HUES48 (cell line): ENCODE results near the gene TMEM14A.
A peak's percentile ranks its signal among the peaks of the same experiment; 100 is the strongest.

Source experiments
- H3K27ac ChIP-seq: one replicate; pipeline ENCODE4 v1.7.0; 2013; ENCODE audit warnings: low read depth, low read length, inconsistent platforms
- H3K27me3 ChIP-seq: 2 replicates; pipeline ENCODE4 v1.6.1; 2013; ENCODE audit warnings: mild to moderate bottlenecking, low read length; ENCODE audit not compliant: control insufficient read depth, insufficient read depth
- H3K36me3 ChIP-seq: 2 replicates; pipeline ENCODE4 v1.6.1; 2013; ENCODE audit warnings: low read length; ENCODE audit not compliant: control insufficient read depth, insufficient read depth
- H3K4me1 ChIP-seq: 2 replicates; pipeline ENCODE4 v1.6.1; 2013; ENCODE audit warnings: mild to moderate bottlenecking, low read length; ENCODE audit not compliant: control insufficient read depth, insufficient read depth
- H3K4me3 ChIP-seq: 2 replicates; pipeline ENCODE4 v1.5.1; 2013; ENCODE audit warnings: mild to moderate bottlenecking, low read depth, low read length
- H3K9ac ChIP-seq: 2 replicates; pipeline ENCODE4 v1.6.1; 2013; ENCODE audit warnings: mild to moderate bottlenecking, low read depth, low read length, moderate library complexity
- H3K9me3 ChIP-seq: 2 replicates; pipeline ENCODE4 v1.6.1; 2013; ENCODE audit warnings: low read length; ENCODE audit not compliant: control insufficient read depth, insufficient read depth

TMEM14A gene

GRCh38 chr6:52657870-52658269 is 13.0 kb upstream of the TMEM14A start:
- H3K9ac ChIP-seq = no peak overlapping the region
- no peaks in the 10 kb centered on the region for H3K27me3 ChIP-seq
- H3K27ac ChIP-seq = no peak overlapping the region
- H3K4me3 ChIP-seq = no peak overlapping the region
- no peaks in the 10 kb centered on the region for H3K4me1 ChIP-seq
- H3K9me3 ChIP-seq = 0 out of 2 replicates have a peak, but pooled peaks cover 3% of the 10 kb centered on the region
- no peaks in the 10 kb centered on the region for H3K36me3 ChIP-seq

- Histone ChIP-seq H3K27me3 (peaks cover 11% of the 10 kb centered on the region), H3K36me3 (no peaks in the 10 kb centered on the region), H3K4me3 (no peak overlapping the region), H3K4me1 (peaks cover 15% of the 10 kb centered on the region), H3K9me3 (0 out of 2 replicates have a peak, but pooled peaks cover 3% of the 10 kb centered on the region), H3K27ac (no peak overlapping the region), H3K9ac (no peak overlapping the region)
Observed at GRCh38 chr6:52661551-52661950, 9.4 kb upstream of the TMEM14A start.

DNA sequence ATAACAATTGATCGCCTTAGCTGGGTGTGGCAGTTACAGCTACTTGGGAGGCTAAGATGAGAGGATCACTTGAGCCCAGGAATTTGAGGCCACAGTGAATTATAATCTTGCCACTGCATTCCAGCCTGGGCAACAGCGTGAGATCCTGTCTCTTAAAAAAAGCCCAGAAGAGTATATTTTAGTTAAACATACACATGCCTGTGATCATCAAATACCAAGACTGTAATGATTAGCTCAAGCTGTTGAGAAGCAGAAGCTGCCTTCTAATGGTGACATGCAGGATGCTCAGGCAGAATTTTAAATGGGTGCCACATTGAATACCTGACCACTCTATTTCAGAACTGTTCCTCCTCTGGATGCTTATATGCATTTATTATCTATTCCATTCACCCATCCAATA is 8.9 kb upstream of the TMEM14A start:
- Histone ChIP-seq H3K27me3 (peaks cover 11% of the 10 kb centered on the region), H3K4me1 (peaks cover 15% of the 10 kb centered on the region), H3K4me3 (no peak overlapping the region), H3K27ac (no peak overlapping the region), H3K36me3 (peaks cover 4% of the 10 kb centered on the region), H3K9me3 (0 out of 2 replicates have a peak, but pooled peaks cover 3% of the 10 kb centered on the region), H3K9ac (no peak overlapping the region)

DNA sequence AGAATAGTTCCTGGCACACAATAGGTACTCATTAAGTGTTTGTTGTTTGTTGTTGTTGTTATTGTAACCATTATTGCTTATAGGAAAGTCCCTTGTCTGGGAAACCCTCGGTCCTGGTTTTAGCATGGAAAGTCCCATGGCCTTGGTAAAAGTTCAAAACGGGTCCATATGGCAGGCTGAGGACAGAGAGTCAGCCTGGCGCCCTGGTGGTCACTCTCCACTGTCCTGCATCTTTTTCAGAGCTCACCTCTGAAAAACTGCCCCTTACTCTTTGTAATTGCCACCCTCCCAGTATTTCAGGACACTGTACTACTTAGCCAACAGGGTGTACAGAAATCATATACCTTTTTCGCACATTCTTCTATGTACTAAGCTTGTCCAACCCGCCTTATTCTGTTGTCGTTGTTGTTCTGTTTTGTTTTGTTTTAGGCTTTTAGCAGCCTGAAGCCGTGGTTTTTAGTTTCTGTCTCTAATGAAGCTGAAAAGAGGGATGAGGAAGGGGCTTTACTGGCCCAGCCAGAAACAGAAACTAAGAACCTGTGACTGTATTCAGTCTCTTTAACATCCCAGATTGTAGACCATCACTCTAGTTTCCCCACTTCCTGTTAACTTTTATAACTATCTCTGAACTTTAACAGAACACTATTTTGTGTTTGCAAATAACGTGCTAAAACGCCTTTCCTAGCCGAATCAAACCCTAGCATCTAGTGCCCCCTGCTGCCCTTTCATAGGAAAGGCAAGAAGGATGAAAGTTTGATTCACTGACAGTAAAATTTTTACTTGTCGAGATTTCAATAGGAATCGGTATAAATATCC is 7.6 kb upstream of the TMEM14A start:
- Histone ChIP-seq H3K4me3 (peak overlapping the region; percentile 76), H3K36me3 (peaks cover 12% of the 10 kb centered on the region), H3K4me1 (peaks cover 15% of the 10 kb centered on the region), H3K27ac (no peak overlapping the region), H3K9ac (no peak overlapping the region; the same call in 1 of the 2 replicates), H3K9me3 (no peaks in the 10 kb centered on the region), H3K27me3 (peaks cover 11% of the 10 kb centered on the region)

DNA sequence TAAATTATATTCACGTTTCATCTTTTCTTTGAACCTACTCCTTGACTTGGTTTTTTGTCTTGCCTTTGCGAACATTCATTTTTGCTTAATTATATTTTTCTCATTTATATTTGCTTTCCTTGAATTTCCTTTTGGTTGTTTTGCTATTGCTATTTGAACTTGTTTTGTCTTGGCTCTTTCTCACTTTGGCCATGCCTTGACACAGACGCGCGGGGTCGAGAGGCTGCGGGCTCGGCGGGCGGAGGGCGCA is 7.1 kb upstream of the TMEM14A start:
- H3K27ac ChIP-seq = no peak overlapping the region
- H3K9ac ChIP-seq = peak overlapping the region; percentile 29; the same call in 1 of the 2 replicates
- peak overlapping the region; percentile 76 for H3K4me3 ChIP-seq
- H3K9me3 ChIP-seq = no peaks in the 10 kb centered on the region
- peaks cover 12% of the 10 kb centered on the region for H3K36me3 ChIP-seq
- H3K4me1 ChIP-seq = peaks cover 15% of the 10 kb centered on the region
- peaks cover 11% of the 10 kb centered on the region for H3K27me3 ChIP-seq

GRCh38 chr6:52664186-52664990 is 6.5 kb upstream of the TMEM14A start:
- peaks cover 12% of the 10 kb centered on the region for H3K36me3 ChIP-seq
- peaks cover 15% of the 10 kb centered on the region for H3K4me1 ChIP-seq
- H3K27me3 ChIP-seq = peaks cover 11% of the 10 kb centered on the region
- H3K9ac ChIP-seq = peak overlapping the region; percentile 50
- peak overlapping the region; percentile 21 for H3K27ac ChIP-seq
- no peaks in the 10 kb centered on the region for H3K9me3 ChIP-seq
- H3K4me3 ChIP-seq = peak overlapping the region; percentile 76

DNA sequence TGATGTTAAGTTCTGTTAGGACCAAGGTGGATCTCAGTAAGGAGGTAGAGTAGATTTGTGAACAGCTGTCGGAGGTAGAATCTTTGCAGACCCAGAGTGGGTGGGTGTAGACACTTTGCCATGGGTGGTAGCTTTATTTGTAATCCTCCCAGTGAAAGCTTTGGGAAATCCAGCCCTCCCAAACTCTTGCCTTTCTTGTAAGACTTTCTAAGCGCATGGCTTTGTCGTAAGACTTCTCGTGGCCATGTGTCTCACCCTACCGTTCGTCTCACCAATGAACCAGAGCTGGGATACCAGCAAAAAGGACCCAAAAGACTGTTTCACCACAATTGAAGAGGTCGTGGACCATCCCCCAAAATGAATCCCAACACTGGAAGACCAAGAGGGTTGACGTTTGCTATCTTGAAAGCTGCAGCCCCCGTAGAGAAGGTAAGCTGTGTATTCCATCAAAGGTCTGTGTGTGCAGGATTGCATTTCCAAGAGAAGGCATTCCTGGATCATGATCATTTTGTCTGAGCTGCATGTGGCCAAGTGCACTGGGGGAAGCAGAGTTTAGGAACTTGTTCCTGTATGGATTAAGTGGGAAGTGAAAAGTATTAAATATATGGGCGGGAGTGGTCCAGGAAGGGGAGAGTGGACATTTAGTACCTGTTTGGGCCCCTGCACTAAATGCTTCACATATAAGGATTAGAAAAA is 5.8 kb upstream of the TMEM14A start:
- H3K27ac ChIP-seq = no peak overlapping the region
- H3K36me3 ChIP-seq = peaks cover 12% of the 10 kb centered on the region
- no peaks in the 10 kb centered on the region for H3K9me3 ChIP-seq
- peaks cover 15% of the 10 kb centered on the region for H3K4me1 ChIP-seq
- H3K27me3 ChIP-seq = peaks cover 11% of the 10 kb centered on the region
- peak overlapping the region; percentile 76 for H3K4me3 ChIP-seq
- 0 out of 2 replicates have a peak overlapping the region, but pooled peaks have one; percentile 50 for H3K9ac ChIP-seq

GRCh38 chr6:52666071-52666470 is 4.8 kb upstream of the TMEM14A start:
- Histone ChIP-seq H3K27ac (no peak overlapping the region), H3K27me3 (peaks cover 11% of the 10 kb centered on the region), H3K9ac (no peak overlapping the region), H3K36me3 (peaks cover 12% of the 10 kb centered on the region), H3K9me3 (no peaks in the 10 kb centered on the region), H3K4me3 (peak overlapping the region; percentile 76; the same call in 1 of the 2 replicates), H3K4me1 (peaks cover 19% of the 10 kb centered on the region)

GRCh38 chr6:52666523-52666922 is 4.4 kb upstream of the TMEM14A start:
- Histone ChIP-seq H3K9ac (no peak overlapping the region), H3K36me3 (peaks cover 12% of the 10 kb centered on the region), H3K9me3 (no peaks in the 10 kb centered on the region), H3K4me1 (peaks cover 21% of the 10 kb centered on the region), H3K4me3 (no peak overlapping the region), H3K27me3 (peaks cover 14% of the 10 kb centered on the region), H3K27ac (no peak overlapping the region)

DNA sequence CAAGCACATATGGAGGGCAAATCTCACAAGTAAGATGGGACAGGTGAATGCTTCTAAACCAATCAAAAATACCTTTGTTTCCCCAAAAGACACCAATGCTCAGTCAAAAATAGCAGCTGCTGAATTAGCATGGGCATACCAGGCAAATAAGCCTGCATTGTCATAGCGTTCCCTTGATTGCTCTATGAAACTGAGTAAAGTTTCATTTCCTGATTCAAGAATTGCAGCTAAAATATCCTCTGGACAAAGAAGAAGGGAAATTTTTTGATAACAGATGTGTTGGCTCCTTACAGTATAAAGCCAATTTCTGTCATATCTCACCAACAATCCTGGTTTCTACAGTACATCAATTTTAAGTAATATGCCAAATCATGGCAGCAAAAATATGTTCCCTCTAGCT is 3.3 kb upstream of the TMEM14A start:
- peaks cover 12% of the 10 kb centered on the region for H3K36me3 ChIP-seq
- no peak overlapping the region for H3K4me3 ChIP-seq
- H3K9ac ChIP-seq = no peak overlapping the region
- peaks cover 17% of the 10 kb centered on the region for H3K27me3 ChIP-seq
- H3K4me1 ChIP-seq = peaks cover 25% of the 10 kb centered on the region
- no peaks in the 10 kb centered on the region for H3K9me3 ChIP-seq
- H3K27ac ChIP-seq = no peak overlapping the region
